ENCODE data around the gene NEGR1.

DNA sequence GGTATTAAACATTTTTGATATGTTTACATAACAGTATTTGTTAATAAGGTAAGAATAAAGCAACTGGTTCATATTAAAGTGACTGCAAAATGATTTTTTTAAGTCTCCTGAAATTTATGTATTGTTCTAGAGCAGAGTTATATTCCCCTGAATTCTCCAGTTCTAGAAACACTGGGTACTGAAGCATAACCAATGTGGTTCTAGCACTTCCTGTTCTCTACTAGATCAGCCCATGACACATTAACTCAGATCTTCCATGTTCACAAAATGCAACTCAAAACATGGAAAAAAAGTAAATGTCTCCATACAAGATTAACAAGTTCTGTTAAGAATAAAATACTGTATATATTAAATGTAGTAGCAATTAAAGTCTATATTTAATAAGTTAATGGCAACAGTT is 3.9 kb downstream of the NEGR1 start:
- TF ChIP-seq, protein P1, sequence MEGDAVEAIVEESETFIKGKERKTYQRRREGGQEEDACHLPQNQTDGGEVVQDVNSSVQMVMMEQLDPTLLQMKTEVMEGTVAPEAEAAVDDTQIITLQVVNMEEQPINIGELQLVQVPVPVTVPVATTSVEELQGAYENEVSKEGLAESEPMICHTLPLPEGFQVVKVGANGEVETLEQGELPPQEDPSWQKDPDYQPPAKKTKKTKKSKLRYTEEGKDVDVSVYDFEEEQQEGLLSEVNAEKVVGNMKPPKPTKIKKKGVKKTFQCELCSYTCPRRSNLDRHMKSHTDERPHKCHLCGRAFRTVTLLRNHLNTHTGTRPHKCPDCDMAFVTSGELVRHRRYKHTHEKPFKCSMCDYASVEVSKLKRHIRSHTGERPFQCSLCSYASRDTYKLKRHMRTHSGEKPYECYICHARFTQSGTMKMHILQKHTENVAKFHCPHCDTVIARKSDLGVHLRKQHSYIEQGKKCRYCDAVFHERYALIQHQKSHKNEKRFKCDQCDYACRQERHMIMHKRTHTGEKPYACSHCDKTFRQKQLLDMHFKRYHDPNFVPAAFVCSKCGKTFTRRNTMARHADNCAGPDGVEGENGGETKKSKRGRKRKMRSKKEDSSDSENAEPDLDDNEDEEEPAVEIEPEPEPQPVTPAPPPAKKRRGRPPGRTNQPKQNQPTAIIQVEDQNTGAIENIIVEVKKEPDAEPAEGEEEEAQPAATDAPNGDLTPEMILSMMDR (IDR thresholded peaks at IDR 0.05), result no peak
- TF ChIP-seq POLR2A (IDR thresholded peaks at IDR 0.05; ENCODE audit: low read depth) (no peak), EP300 (IDR thresholded peaks at IDR 0.05) (no peak)
